ENCODE results near the gene FXYD5. TPM values are rescaled to one million over a fixed set of nuclear protein-coding genes. Genes with fewer than 3 reads are reported as not detected.
"Not testable (repeated sequence)": the region's sequence is repeated elsewhere in the genome, so short reads cannot be mapped to it uniquely, and the experiment has no call there.

Gene FXYD5
- polyA plus RNA-seq, 1 donor from 2014 or later, result not detected

GRCh38 chr19:35151273-35152065, 3.1 kb upstream of the FXYD5 start:
- no peak overlapping the region for H3K4me3 ChIP-seq (ENCODE audit: low read length)
- peaks cover 34% of the 10 kb centered on the region for H3K27me3 ChIP-seq (ENCODE audit: insufficient read depth, low read depth, low read length)
- H3K79me2 ChIP-seq (replicated peaks; ENCODE audit: insufficient read depth, low read length), result no peaks in the 10 kb centered on the region
- H3K36me3 ChIP-seq (ENCODE audit: insufficient read depth, low read length), result no peaks in the 10 kb centered on the region
- no peak overlapping the region for H3K4me2 ChIP-seq (ENCODE audit: low read length)
- no peaks in the 10 kb centered on the region for H3K9me3 ChIP-seq (ENCODE audit: low read length)
- H3F3A ChIP-seq (ENCODE audit: insufficient read depth, low read length, poor library complexity, severe bottlenecking), result no peaks in the 10 kb centered on the region
- H2AFZ ChIP-seq (ENCODE audit: low read depth, low read length), result no peak overlapping the region
- no peak overlapping the region for H3K9ac ChIP-seq (ENCODE audit: low read length)
- H3K27ac ChIP-seq (ENCODE audit: low read length), result no peak overlapping the region
- H3K9me2 ChIP-seq (ENCODE audit: insufficient read depth, low read length), result no peaks in the 10 kb centered on the region
- no peaks in the 10 kb centered on the region for H4K20me1 ChIP-seq (ENCODE audit: insufficient read depth)
- TF ChIP-seq REST (IDR thresholded peaks at IDR 0.05; ENCODE audit: borderline replicate concordance) (no peak), POLR2AphosphoS5 (IDR thresholded peaks at IDR 0.05) (no peak), CTCF (IDR thresholded peaks at IDR 0.05; ENCODE audit: poor library complexity, severe bottlenecking) (no peak), RAD21 (conservative IDR thresholded peaks at IDR 0.05) (no peak), SMC3 (conservative IDR thresholded peaks at IDR 0.05; ENCODE audit: poor library complexity) (no peak), TAF1 (IDR thresholded peaks at IDR 0.05; ENCODE audit: low read depth) (no peak), EZH2 (IDR thresholded peaks at IDR 0.05; ENCODE audit: borderline replicate concordance, insufficient read depth, low read length, poor library complexity, severe bottlenecking) (no peak)

- not testable (repeated sequence) for H3F3A ChIP-seq (ENCODE audit: insufficient read depth, low read length, poor library complexity, severe bottlenecking); H3K36me3 ChIP-seq (ENCODE audit: insufficient read depth, low read length); H3K27ac ChIP-seq (ENCODE audit: low read length); H3K4me2 ChIP-seq (ENCODE audit: low read length); H3K9me2 ChIP-seq (ENCODE audit: insufficient read depth, low read length); H3K9ac ChIP-seq (ENCODE audit: low read length); H3K4me3 ChIP-seq (ENCODE audit: low read length); H2AFZ ChIP-seq (ENCODE audit: low read depth, low read length); H3K9me3 ChIP-seq (ENCODE audit: low read length); H3K79me2 ChIP-seq (replicated peaks; ENCODE audit: insufficient read depth, low read length); H4K20me1 ChIP-seq (ENCODE audit: insufficient read depth)
- H3K27me3 ChIP-seq (ENCODE audit: insufficient read depth, low read depth, low read length), result peaks cover 37% of the 10 kb centered on the region
Measured at GRCh38 chr19:35153129-35153522, 1.4 kb upstream of the FXYD5 start.
